ENCODE measurements around the gene JAKMIP3.

JAKMIP3 gene

DNA sequence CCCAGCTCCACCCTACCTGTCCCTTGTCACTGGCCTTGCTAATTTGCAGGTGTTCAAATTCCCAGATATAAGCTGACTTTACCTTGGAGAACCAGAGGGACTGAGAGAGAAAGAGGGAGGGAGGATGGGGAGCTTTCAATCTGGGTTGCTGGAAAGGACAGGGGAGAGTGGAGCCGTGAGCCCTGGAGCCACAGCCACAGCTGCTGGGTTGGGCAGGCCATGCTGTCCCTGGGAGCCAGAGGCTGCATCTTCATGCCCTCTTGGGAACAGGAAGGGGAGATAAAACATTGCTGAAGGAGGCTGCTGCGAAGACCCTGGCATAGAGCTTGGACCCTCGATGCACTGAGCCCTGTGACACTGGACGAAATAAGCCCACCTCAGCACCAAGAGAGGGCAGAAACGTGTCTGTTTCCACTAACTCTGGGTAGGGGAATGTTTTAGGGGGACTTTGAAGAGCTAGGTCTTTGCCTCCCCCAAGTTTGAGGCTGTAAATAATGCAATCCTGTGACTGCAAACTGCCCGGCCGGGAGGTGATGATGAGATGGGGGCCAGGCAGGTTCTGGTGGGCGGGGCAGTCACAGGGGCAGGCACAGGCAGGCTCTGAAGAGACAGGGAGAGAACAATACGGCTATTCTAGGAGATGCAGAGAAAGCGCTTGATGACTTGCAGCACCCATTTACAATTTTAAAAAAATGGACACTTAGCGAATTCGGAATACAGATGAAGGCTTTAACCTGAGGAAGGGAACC is 5.8 kb upstream of the JAKMIP3 start:
- H3K4me1 ChIP-seq (ENCODE audit: control insufficient read depth in 1 of 2, insufficient read depth in 2 of 2, low read length in 2 of 2), result peaks cover 0 to 2% of the 10 kb centered on the region in 2 donors

DNA sequence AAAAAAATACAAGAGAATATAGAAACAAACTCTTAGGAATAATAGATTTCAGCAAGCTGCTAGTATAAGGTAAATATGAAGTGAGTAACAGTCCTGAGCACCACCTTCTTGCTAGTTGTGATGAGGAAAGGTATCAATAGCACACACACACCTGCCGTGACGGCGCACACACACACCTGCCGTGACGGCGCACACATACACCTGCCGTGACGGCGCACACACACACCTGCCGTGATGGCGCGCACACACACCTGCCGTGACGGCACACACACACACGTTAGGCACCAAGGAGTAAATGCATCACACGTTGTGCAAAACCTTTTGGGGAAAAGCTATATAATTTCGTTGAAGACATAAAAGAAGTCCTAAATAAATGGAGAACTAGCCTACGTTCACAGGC is 4.7 kb upstream of the JAKMIP3 start:
- no peaks in the 10 kb centered on the region for H3K27me3 ChIP-seq (ENCODE audit: low read depth, low read length)
- peaks cover 0 to 9% of the 10 kb centered on the region in 2 donors for H3K4me1 ChIP-seq (ENCODE audit: control insufficient read depth in 1 of 2, insufficient read depth in 2 of 2, low read length in 2 of 2)
- H3K9me3 ChIP-seq (ENCODE audit: control insufficient read depth in 1 of 2, low read length in 2 of 2), result no peaks in the 10 kb centered on the region
- H3K4me3 ChIP-seq (ENCODE audit: low read depth in 1 of 2, low read length in 2 of 2), result no peak overlapping the region
- no peak overlapping the region for H3K27ac ChIP-seq (ENCODE audit: low read length)
- H3K36me3 ChIP-seq (ENCODE audit: control insufficient read depth in 1 of 2, insufficient read depth in 2 of 2, low read length in 2 of 2), result no peaks in the 10 kb centered on the region

More for the DNA sequence above, 5.8 kb upstream of the JAKMIP3 start:
- no peak overlapping the region for H3K27ac ChIP-seq (ENCODE audit: low read length)
- no peaks in the 10 kb centered on the region for H3K27me3 ChIP-seq (ENCODE audit: low read depth, low read length)
- H3K4me3 ChIP-seq (ENCODE audit: low read depth in 1 of 2, low read length in 2 of 2), result no peak overlapping the region
- H3K36me3 ChIP-seq (ENCODE audit: control insufficient read depth in 1 of 2, insufficient read depth in 2 of 2, low read length in 2 of 2), result no peaks in the 10 kb centered on the region
- H3K9me3 ChIP-seq (ENCODE audit: control insufficient read depth in 1 of 2, low read length in 2 of 2), result no peaks in the 10 kb centered on the region

- H3K36me3 ChIP-seq (ENCODE audit: control insufficient read depth in 1 of 2, insufficient read depth in 2 of 2, low read length in 2 of 2), result no peaks in the 10 kb centered on the region
- no peaks in the 10 kb centered on the region for H3K27me3 ChIP-seq (ENCODE audit: low read depth, low read length)
- peaks cover 4 to 9% of the 10 kb centered on the region in 2 donors for H3K4me1 ChIP-seq (ENCODE audit: control insufficient read depth in 1 of 2, insufficient read depth in 2 of 2, low read length in 2 of 2)
- no peak overlapping the region for H3K27ac ChIP-seq (ENCODE audit: low read length)
- H3K9me3 ChIP-seq (ENCODE audit: control insufficient read depth in 1 of 2, low read length in 2 of 2), result no peaks in the 10 kb centered on the region
- H3K4me3 ChIP-seq (ENCODE audit: low read depth in 1 of 2, low read length in 2 of 2), result no peak overlapping the region
Observed at GRCh38 chr10:132061465-132061864, 4.3 kb upstream of the JAKMIP3 start.

GRCh38 chr10:132062116-132062515 is 3.6 kb upstream of the JAKMIP3 start:
- H3K9me3 ChIP-seq (ENCODE audit: control insufficient read depth in 1 of 2, low read length in 2 of 2), result no peaks in the 10 kb centered on the region
- H3K4me3 ChIP-seq (ENCODE audit: low read depth in 1 of 2, low read length in 2 of 2), result no peak overlapping the region
- H3K4me1 ChIP-seq (ENCODE audit: control insufficient read depth in 1 of 2, insufficient read depth in 2 of 2, low read length in 2 of 2), result peaks cover 6 to 9% of the 10 kb centered on the region in 2 donors
- no peaks in the 10 kb centered on the region for H3K36me3 ChIP-seq (ENCODE audit: control insufficient read depth in 1 of 2, insufficient read depth in 2 of 2, low read length in 2 of 2)
- no peaks in the 10 kb centered on the region for H3K27me3 ChIP-seq (ENCODE audit: low read depth, low read length)
- H3K27ac ChIP-seq (ENCODE audit: low read length), result no peak overlapping the region

GRCh38 chr10:132062641-132063390 is 2.9 kb upstream of the JAKMIP3 start:
- no peak overlapping the region for H3K27ac ChIP-seq (ENCODE audit: low read length)
- no peaks in the 10 kb centered on the region for H3K36me3 ChIP-seq (ENCODE audit: control insufficient read depth in 1 of 2, insufficient read depth in 2 of 2, low read length in 2 of 2)
- peaks cover 6 to 9% of the 10 kb centered on the region in 2 donors for H3K4me1 ChIP-seq (ENCODE audit: control insufficient read depth in 1 of 2, insufficient read depth in 2 of 2, low read length in 2 of 2)
- no peaks in the 10 kb centered on the region for H3K27me3 ChIP-seq (ENCODE audit: low read depth, low read length)
- H3K4me3 ChIP-seq (ENCODE audit: low read depth in 1 of 2, low read length in 2 of 2), result no peak overlapping the region
- H3K9me3 ChIP-seq (ENCODE audit: control insufficient read depth in 1 of 2, low read length in 2 of 2), result no peaks in the 10 kb centered on the region

DNA sequence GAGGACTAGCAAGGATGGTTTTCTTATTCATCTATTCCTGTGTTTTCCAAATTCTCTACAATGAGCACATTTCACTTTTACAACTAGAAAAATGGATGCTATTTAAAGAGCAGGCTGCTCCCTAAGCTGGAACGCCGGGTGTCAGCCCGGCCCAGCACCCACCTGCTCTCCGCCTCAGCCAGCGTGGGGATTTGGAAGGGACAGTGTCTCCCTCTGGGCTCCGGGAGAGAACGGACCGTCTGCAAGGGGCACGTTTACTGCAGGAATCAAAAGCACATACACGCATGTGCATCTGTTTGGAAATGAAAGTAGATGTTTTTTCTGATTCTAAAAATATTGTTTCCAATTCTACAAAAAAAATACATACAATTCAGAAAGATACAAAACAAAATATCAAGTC is 2.3 kb upstream of the JAKMIP3 start:
- Histone ChIP-seq H3K36me3 (ENCODE audit: control insufficient read depth in 1 of 2, insufficient read depth in 2 of 2, low read length in 2 of 2) (no peaks in the 10 kb centered on the region), H3K9me3 (ENCODE audit: control insufficient read depth in 1 of 2, low read length in 2 of 2) (no peaks in the 10 kb centered on the region), H3K4me3 (ENCODE audit: low read depth in 1 of 2, low read length in 2 of 2) (no peak overlapping the region), H3K27me3 (ENCODE audit: low read depth, low read length) (no peaks in the 10 kb centered on the region), H3K27ac (ENCODE audit: low read length) (no peak overlapping the region), H3K4me1 (ENCODE audit: control insufficient read depth in 1 of 2, insufficient read depth in 2 of 2, low read length in 2 of 2) (peaks cover 6 to 9% of the 10 kb centered on the region in 2 donors)

DNA sequence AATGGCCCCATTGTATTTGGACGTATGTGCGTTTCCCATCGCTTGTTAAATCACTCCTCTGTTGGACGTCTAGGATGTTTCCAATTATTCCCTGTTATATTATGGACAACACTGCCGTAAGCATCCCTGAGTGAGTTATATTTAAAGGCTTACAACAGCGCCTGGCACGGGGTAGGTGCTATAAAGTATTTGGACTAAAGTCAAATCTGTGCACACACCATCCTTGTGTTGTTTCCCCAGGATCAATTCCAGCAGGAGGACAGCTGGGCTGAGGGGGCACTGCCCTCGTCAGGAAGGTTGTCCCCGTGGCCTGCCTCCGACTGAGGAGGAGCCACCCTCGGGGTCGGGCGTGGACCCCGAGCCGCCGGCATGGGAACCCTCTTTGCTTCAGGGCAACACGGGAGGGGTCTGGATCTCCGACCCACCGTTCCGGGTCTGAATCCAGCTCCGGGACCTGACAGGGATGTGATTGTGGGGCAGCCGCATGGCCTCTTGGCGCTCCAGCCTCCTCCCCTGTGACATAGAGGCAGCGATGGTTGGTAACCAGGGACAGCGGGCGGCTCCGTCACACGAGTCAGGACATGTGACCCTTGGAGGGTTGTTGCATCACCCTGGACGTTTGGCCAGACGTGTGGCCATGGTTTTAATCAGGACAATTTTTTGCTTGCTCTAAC is 1.5 kb upstream of the JAKMIP3 start:
- H3K4me1 ChIP-seq (ENCODE audit: control insufficient read depth in 1 of 2, insufficient read depth in 2 of 2, low read length in 2 of 2), result peaks cover 6 to 9% of the 10 kb centered on the region in 2 donors
- no peak overlapping the region for H3K27ac ChIP-seq (ENCODE audit: low read length)
- H3K36me3 ChIP-seq (ENCODE audit: control insufficient read depth in 1 of 2, insufficient read depth in 2 of 2, low read length in 2 of 2), result no peaks in the 10 kb centered on the region
- no peak overlapping the region for H3K4me3 ChIP-seq (ENCODE audit: low read depth in 1 of 2, low read length in 2 of 2)
- no peaks in the 10 kb centered on the region for H3K9me3 ChIP-seq (ENCODE audit: control insufficient read depth in 1 of 2, low read length in 2 of 2)
- no peaks in the 10 kb centered on the region for H3K27me3 ChIP-seq (ENCODE audit: low read depth, low read length)

- Histone ChIP-seq H3K27ac (ENCODE audit: low read length) (no peak overlapping the region), H3K27me3 (ENCODE audit: low read depth, low read length) (no peaks in the 10 kb centered on the region), H3K9me3 (ENCODE audit: control insufficient read depth in 1 of 2, low read length in 2 of 2) (no peaks in the 10 kb centered on the region), H3K4me1 (ENCODE audit: control insufficient read depth in 1 of 2, insufficient read depth in 2 of 2, low read length in 2 of 2) (peaks cover 6 to 9% of the 10 kb centered on the region in 2 donors), H3K4me3 (ENCODE audit: low read depth in 1 of 2, low read length in 2 of 2) (peak overlapping the region in 1 of 2 donors; percentile 73), H3K36me3 (ENCODE audit: control insufficient read depth in 1 of 2, insufficient read depth in 2 of 2, low read length in 2 of 2) (no peaks in the 10 kb centered on the region)
Observed at GRCh38 chr10:132064771-132065437, 842 bp upstream of the JAKMIP3 start.

GRCh38 chr10:132066186-132066585 is 440 bp downstream of the JAKMIP3 start:
- no peaks in the 10 kb centered on the region for H3K27me3 ChIP-seq (ENCODE audit: low read depth, low read length)
- no peaks in the 10 kb centered on the region for H3K9me3 ChIP-seq (ENCODE audit: control insufficient read depth in 1 of 2, low read length in 2 of 2)
- H3K4me1 ChIP-seq (ENCODE audit: control insufficient read depth in 1 of 2, insufficient read depth in 2 of 2, low read length in 2 of 2), result peaks cover 6 to 9% of the 10 kb centered on the region in 2 donors
- H3K36me3 ChIP-seq (ENCODE audit: control insufficient read depth in 1 of 2, insufficient read depth in 2 of 2, low read length in 2 of 2), result no peaks in the 10 kb centered on the region
- H3K4me3 ChIP-seq (ENCODE audit: low read depth in 1 of 2, low read length in 2 of 2), result peak overlapping the region; percentile 49 to 73
- H3K27ac ChIP-seq (ENCODE audit: low read length), result no peak overlapping the region

DNA sequence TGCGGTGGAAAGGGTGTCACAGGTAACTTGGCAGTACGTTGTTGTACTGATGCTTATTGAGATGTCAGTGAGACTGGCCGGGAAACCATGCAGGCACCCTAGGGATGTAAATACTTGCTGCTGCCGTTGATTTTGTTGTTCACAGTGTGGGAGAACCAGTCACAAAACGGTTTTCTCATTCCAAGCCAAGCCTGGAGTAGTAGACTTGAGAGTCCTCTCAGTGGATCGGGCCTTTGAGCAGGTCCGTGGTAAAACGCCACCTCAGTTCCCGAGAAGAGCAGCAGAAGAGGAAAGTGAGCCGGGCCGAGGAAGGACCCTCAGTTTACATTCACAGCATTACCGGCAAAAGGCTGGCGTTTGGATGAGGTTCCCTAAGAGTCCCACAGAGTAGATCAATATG is 1.1 kb downstream of the JAKMIP3 start:
- Histone ChIP-seq H3K4me1 (ENCODE audit: control insufficient read depth in 1 of 2, insufficient read depth in 2 of 2, low read length in 2 of 2) (peaks cover 6 to 9% of the 10 kb centered on the region in 2 donors), H3K27me3 (ENCODE audit: low read depth, low read length) (no peaks in the 10 kb centered on the region), H3K27ac (ENCODE audit: low read length) (no peak overlapping the region), H3K9me3 (ENCODE audit: control insufficient read depth in 1 of 2, low read length in 2 of 2) (no peaks in the 10 kb centered on the region), H3K4me3 (ENCODE audit: low read depth in 1 of 2, low read length in 2 of 2) (peak overlapping the region; percentile 49 to 73), H3K36me3 (ENCODE audit: control insufficient read depth in 1 of 2, insufficient read depth in 2 of 2, low read length in 2 of 2) (no peaks in the 10 kb centered on the region)

All from muscle layer of duodenum (tissue), 2 donors.